ENCODE results near the gene GXYLT2. TPM values are rescaled to one million over a fixed set of nuclear protein-coding genes. Genes with fewer than 3 reads are reported as not detected.
"Not testable (repeated sequence)": the region's sequence is repeated elsewhere in the genome, so short reads cannot be mapped to it uniquely, and the experiment has no call there.

GXYLT2 gene
- total RNA-seq, 1 donor from 2014 or later = 7.0 TPM

DNA sequence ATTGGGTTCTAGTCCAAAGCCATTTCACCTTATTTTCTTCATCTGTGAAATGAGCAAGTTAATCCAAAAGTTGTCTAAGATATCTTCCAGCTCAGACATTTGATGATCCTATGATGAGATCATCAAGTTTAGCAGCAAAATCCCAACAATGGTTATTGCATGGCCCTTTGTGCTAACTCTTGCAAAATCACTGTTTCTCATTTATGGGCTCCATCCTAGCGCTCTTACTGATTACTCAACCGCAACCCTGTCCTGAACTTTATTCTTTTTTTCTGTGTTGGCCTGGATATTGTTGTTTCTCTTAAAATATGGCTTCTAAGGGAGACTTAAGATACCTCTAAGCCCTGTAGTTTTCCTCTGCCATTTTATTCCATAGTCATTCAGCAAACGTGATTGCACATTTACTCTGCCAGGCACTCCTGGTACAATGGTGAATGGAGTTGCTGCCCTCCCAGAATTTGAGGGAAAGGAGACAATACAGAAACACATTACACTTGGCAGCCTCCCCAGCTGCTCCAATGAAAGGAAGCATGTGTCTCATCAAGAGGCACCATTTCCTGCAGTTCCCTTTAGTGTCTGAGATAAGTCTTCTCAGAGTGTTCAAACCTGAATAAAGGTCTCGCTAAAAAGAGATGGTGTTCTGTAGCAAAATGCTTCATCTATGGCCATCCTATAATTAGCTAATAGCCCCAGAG lies 4.4 kb downstream of the GXYLT2 start:
- peak; percentile 90 for DNase-seq (ENCODE audit: low read depth)

DNA sequence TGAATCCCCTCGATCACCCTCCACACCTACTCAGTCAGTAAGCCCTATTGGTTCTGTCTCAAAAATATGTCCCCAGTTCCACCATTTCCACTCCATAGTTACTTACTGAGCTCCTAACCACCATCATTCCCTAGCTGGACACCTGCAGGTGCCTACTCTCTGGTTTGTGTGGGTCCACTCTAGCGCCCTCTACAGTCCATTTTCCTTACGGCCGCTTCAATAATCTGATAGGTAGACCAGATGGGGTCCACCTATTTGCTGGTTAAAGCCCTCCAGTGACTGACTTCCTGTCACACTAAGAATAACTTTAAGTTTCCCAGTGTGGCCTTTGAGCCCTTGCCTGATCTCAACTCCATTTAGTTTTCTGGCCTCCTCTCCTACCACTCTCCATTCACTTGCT lies 5.0 kb downstream of the GXYLT2 start:
- DNase-seq (ENCODE audit: low read depth) = no peak

GRCh38 chr3:72894976-72895552 lies 7.2 kb downstream of the GXYLT2 start:
- DNase-seq (ENCODE audit: low read depth) = no peak

GRCh38 chr3:72896996-72897757 lies 9.3 kb downstream of the GXYLT2 start:
- DNase-seq (ENCODE audit: low read depth) = no peak

DNA sequence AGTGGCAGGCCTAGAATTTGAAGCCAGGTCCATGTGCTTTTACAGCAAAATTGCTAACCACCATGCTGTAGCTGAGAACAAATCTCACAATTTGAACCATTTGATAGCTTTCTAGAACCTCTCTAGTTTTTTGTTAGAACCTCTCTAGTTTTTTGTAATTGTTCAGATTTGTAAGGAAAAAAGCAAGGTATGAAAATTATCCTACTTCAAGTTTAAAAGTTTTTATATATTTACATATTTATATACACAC lies 9.8 kb downstream of the GXYLT2 start:
- DNase-seq (ENCODE audit: low read depth) = no peak

- no peak for DNase-seq (ENCODE audit: low read depth)
Observed at GRCh38 chr3:72899349-72899765, 11.5 kb downstream of the GXYLT2 start.

GRCh38 chr3:72900048-72900447 lies 12.2 kb downstream of the GXYLT2 start:
- no peak for DNase-seq (ENCODE audit: low read depth)

DNA sequence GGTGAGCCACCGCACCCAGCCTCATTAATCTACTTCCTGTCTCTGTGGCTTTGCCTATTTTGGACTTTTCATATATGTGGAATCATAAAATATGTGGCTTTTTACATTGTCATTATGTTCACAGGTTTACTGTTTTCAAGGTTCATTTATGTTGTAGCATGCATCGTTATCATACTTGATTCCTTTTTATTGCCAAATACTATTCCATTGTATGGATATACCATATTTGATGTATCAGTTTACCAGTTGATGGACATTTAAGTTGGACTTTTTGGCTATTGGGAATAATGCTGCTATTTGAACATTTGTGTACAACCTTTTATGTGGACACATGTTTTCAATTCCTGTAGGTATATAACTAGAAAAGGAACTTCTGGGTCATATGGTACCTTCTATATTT lies 14.0 kb downstream of the GXYLT2 start:
- DNase-seq (ENCODE audit: low read depth) = no peak

DNA sequence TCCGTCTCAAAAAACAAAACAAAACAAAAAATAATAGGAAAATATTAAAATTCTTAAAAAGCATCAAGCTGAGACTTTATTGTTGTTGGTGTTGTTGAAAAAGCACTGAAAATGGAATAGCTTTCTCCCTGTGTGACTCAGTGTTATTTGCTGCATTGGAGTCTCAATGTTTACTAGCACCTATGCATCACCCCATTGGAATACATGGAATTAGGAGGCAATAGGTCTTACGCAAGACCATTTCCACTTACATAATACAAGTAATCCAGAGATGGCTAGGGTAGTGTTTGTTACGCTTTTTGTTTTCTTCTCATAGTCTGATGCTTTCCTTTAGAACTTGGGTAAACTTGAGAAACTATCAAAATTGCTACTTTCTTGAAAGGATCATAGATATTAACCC lies 15.2 kb downstream of the GXYLT2 start:
- peak; percentile 91 for DNase-seq (ENCODE audit: low read depth)

GRCh38 chr3:72904163-72904562 lies 16.3 kb downstream of the GXYLT2 start:
- peak; percentile 19 for DNase-seq (ENCODE audit: low read depth)

GRCh38 chr3:72906154-72906553 lies 18.3 kb downstream of the GXYLT2 start:
- no peak for DNase-seq (ENCODE audit: low read depth)

DNA sequence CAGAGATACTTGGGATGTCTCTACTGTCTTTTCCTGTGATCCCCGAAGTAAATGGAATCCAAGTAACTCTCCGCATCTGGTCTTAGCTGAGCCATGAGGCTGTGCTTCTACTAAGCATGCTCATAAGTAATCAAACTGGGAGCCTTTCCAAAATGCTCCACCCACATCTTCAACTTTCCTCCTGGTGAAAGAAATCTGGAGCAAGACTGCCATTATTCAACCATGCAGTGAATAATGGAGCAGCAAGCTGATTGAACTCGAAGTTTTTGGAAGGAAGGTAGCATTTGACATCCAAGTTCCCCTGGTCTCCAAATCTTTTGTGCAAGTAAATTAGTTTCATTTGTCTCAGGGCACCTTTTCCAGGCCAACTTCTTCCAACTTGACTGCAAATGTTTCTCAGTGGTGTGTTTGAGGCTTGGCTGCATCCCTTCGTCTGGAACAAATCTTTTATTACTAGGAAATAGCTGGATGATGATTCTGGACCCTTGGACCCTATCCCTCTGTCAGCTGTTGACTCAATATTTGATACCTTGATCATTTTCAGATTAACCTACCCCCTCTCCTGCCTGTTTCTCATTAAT lies 19.4 kb downstream of the GXYLT2 start:
- peak; percentile 45 for DNase-seq (ENCODE audit: low read depth)

GRCh38 chr3:72907731-72908620 lies 20.1 kb downstream of the GXYLT2 start:
- DNase-seq (ENCODE audit: low read depth) = peak; percentile 85

DNA sequence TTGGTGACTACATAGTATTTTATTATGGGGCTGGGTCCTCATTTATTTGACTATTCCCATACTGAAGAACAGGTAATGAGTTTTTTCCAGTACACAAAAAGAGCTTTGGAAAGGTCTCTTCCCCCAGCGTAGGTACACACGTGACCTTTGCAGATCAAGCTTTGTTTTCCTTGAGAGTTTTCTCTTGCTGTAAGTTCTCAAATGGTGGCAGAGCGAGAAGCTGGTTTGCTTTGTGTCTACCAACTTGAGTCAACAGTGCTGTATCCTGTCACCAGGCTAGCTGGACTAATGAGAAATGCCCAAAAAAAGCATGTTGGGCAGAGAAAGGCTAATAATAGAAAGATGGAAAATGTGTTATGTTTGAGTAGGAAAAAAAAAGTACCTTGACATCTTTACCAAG lies 21.7 kb downstream of the GXYLT2 start:
- DNase-seq (ENCODE audit: low read depth) = no peak

DNA sequence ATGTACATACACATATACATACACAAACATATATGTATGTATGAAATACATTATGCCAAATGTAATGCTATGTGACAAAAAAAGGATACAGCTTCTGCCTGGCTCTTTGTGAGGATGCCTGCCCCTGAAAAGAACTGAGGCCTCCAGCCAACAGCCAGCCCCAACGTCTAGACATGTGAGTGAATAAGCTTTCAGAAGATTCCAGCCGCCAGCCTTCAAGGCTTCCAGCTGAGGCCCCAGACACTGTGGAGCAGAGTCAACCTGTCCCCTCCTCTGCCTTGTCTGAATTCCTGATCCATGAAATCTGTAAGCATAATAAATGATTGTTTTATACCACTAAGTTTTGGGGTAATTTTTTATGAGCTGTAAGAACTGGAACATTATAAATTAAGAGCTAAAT lies 24.7 kb downstream of the GXYLT2 start:
- no peak for DNase-seq (ENCODE audit: low read depth)

DNA sequence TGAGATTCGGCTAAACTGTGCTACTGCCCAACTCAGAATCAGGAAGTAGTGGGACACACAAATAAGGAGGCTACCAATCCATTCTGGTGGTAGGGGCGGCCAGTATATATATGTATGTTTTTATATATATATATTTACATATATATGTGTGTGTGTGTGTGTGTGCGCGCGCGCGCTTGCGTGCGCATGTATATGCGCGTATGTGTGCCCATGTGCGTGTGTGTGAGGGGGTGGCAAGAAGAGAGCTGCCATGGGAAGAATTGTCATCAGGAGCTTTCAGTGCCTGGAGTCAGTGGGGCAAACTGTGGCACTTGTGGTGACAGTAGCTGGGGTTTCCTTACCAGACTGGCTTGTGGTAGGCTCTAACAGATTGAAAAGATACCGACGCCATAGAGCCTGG lies 26.5 kb downstream of the GXYLT2 start:
- no peak for DNase-seq (ENCODE audit: low read depth)

DNA sequence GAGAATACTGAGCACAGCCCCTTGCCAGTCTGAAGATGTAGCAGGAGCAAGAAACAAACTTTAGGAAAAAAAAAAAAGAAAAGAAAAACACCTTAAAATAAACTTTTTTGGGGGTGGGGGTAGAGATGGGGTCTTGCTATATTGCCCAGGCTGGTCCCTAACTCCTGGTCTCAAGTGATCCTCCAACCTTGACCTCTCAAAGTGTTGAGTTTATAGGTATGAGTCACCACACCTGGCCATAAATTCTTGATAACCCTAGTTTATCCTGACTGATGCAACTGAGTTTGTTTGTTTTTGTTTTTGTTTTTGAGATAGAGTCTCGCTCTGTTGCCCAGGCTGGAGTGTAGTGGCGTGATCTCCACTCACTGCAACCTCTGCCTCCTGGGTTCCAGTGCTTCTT lies 28.4 kb downstream of the GXYLT2 start:
- no peak for DNase-seq (ENCODE audit: low read depth)

DNA sequence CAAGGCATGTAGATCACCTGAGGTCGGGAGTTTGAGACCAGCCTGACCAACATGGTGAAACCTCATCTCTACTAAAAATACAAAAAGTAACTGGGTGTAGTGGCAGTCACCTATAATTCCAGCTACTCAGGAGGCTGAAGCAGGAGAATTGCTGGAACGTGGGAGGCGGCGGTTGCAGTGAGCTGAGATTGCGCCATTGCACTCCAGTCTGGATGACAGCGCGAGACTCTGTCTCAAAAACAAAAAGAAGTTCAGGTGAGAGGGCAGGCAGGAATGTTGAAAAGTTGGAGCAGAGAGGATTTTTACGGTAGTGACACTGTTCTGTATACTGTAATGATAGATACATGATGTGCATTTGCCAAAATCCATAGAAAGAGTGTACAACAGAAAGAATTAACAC lies 31.7 kb downstream of the GXYLT2 start:
- no peak for DNase-seq (ENCODE audit: low read depth)

- DNase-seq (ENCODE audit: low read depth) = no peak
Observed at GRCh38 chr3:72924055-72924454, 36.2 kb downstream of the GXYLT2 start.

DNA sequence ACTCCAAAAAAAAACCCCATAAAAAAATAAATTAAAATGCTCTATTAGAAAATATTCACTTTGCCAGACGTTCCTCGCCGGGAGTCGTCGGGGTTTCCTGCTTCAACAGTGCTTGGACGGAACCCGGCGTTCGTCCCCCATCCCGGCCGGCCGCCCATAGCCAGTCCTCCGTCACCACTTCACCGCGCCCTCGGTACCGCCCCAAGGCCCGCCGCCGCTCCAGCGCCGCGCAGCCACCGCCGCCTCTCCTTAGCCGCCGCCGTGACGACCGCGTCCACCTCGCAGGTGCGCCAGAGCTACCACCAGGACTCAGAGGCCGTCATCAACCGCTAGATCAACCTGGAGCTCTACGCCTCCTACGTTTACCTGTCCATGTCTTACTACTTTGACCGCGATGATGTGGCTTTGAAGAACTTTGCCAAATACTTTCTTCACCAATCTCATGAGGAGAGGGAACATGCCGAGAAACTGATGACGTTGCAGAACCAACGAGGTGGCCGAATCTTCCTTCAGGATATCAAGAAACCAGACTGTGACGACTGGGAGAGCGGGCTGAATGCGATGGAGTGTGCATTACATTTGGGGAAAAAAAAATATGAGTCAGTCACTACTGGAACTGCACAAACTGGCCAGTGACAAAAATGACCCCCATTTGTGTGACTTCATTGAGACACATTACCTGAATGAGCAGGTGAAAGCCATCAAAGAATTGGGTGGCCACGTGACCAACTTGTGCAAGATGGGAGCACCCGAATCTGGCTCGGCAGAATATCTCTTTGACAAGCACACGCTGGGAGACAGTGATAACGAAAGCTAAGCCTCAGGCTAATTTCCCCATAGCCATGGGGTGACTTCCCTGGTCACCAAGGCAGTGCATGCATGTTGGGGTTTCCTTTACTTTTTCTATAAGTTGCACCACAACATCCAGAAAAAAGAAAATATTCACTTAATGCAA lies 41.2 kb downstream of the GXYLT2 start:
- not testable (repeated sequence) for DNase-seq (ENCODE audit: low read depth)

- DNase-seq (ENCODE audit: low read depth) = no peak
Observed at GRCh38 chr3:72930754-72931153, 42.9 kb downstream of the GXYLT2 start.

Measured in renal cortical epithelial cell (primary cell).